BLaER1 (cell line): ENCODE results near the gene SLC27A2.
"Not testable (repeated sequence)": the region's sequence is repeated elsewhere in the genome, so short reads cannot be mapped to it uniquely, and the experiment has no call there.

ENCODE experiments used
- H3K27ac ChIP-seq: shearing (Covaris generic); formaldehyde crosslinking; 2 replicates; pipeline ENCODE4 v1.8.1; 2022
- H3K27me3 ChIP-seq: shearing (Covaris generic); formaldehyde crosslinking; 2 replicates; pipeline ENCODE4 v1.8.1; 2022
- H3K36me3 ChIP-seq: shearing (Covaris generic); formaldehyde crosslinking; 2 replicates; pipeline ENCODE4 v1.8.1; 2022
- H3K4me1 ChIP-seq: shearing (Covaris generic); formaldehyde crosslinking; 2 replicates; pipeline ENCODE4 v1.8.1; 2022
- H3K4me2 ChIP-seq: shearing (Covaris generic); formaldehyde crosslinking; 2 replicates; pipeline ENCODE4 v1.8.1; 2022
- H3K4me3 ChIP-seq: shearing (Covaris generic); formaldehyde crosslinking; 2 replicates; pipeline ENCODE4 v1.8.1; 2022
- H3K9ac ChIP-seq: shearing (Covaris generic); formaldehyde crosslinking; 2 replicates; pipeline ENCODE4 v1.8.1; 2022
- H3K9me3 ChIP-seq: shearing (Covaris generic); formaldehyde crosslinking; 2 replicates; pipeline ENCODE4 v1.8.1; 2022
- H4K20me1 ChIP-seq: shearing (Covaris generic); formaldehyde crosslinking; 2 replicates; pipeline ENCODE4 v1.8.1; 2022
- Cebpa-rat ChIP-seq: shearing (Covaris generic); IDR thresholded peaks from 2 replicates; pipeline ENCODE4 v1.8.1; 2022

SLC27A2 gene

DNA sequence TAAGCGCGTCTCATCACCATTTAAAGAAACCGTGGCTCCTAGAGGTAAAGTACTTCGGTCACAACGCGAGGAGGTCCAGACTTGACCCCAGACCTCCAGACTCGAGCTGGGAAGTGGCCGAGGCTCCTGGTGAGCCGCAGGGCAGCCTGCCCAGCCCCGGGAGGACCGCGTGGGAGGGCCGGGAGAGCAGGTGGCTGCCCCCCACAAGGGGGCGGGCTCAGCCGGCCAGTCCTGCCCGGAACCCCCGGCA is at the start of gene SLC27A2:
SLC27A2 (plus strand) TSS at position 228 of the 250 bp plus-strand sequence. CDS start 232 bp downstream, outside the sequence.
- no peaks in the 10 kb centered on the region for H3K27me3 ChIP-seq
- peaks cover 11% of the 10 kb centered on the region for H3K36me3 ChIP-seq
- TF ChIP-seq Cebpa-rat = no peak
- H3K27ac ChIP-seq = peak within 1 kb of the TSS; percentile 67
- peaks cover 55% of the 10 kb centered on the region for H3K4me1 ChIP-seq
- H3K4me2 ChIP-seq = peak within 1 kb of the TSS; percentile 96
- no peaks in the 10 kb centered on the region for H4K20me1 ChIP-seq
- H3K9ac ChIP-seq = peak within 1 kb of the TSS; percentile 79
- peak within 1 kb of the TSS; percentile 85 for H3K4me3 ChIP-seq
- H3K9me3 ChIP-seq = no peaks in the 10 kb centered on the region

DNA sequence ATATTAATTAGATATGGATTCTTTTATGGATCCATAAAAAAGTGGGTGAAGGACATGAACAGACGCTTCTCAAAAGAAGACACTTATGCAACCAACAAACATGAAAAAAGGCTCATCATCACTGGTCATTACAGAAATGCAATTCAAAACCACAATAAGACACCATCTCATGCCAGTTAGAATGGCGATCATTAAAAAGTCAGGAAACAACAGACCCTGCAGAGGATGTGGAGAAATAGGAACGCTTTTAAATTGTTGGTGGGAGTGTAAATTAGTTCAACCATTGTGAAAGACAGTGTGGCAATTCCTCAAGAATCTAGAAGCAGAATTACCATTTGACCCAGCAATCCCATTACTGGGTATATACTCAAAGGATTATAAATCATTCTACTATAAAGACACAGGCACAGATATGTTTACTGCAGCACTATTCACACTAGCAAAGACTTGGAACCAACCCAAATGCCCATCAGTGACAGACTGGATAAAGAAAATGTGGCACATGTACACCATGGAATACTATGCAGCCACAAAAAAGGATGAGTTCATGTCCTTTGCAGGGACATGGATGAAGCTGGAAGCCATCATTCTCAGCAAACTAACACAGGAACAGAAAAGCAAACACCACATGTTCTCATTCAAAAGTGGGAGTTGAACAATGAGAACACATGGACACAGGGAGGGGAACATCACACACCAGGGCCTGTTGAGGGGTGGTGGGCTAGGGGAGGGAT is 49.6 kb upstream of the SLC27A2 start:
- H3K27me3 ChIP-seq, H4K20me1 ChIP-seq, H3K4me3 ChIP-seq, H3K9me3 ChIP-seq, H3K4me2 ChIP-seq, H3K9ac ChIP-seq, H3K27ac ChIP-seq, H3K36me3 ChIP-seq: not testable (repeated sequence)
- H3K4me1 ChIP-seq = peaks cover 15% of the 10 kb centered on the region

DNA sequence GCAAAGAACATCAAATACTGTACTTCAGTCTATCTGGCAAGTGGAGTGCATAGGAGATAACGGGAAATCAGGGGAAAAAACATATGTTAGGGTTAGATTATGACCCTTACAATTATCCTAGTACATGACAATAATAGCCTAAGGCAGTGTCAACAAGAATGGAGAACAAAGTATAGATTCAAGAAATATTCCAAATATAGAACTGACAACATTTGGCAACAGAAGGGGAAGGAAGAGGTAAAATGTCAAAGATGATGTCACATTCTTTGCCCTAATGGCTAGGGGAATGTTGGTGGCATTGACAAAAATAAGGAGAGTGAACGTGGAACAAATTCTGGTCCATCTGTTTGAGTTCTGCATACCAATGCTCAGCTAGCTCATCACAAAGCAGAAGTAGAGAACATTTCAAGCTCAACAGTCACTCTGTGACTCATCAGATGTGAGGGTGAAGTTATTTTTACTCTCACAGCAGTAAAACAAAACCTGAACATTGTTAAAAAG is 47.4 kb upstream of the SLC27A2 start:
- H3K4me3 ChIP-seq = no peak overlapping the region
- no peaks in the 10 kb centered on the region for H3K27me3 ChIP-seq
- no peak overlapping the region for H3K27ac ChIP-seq
- no peaks in the 10 kb centered on the region for H3K9me3 ChIP-seq
- TF ChIP-seq Cebpa-rat = no peak
- no peaks in the 10 kb centered on the region for H4K20me1 ChIP-seq
- no peaks in the 10 kb centered on the region for H3K36me3 ChIP-seq
- H3K4me1 ChIP-seq = peaks cover 15% of the 10 kb centered on the region
- peak overlapping the region; percentile 25 for H3K4me2 ChIP-seq
- no peak overlapping the region for H3K9ac ChIP-seq

DNA sequence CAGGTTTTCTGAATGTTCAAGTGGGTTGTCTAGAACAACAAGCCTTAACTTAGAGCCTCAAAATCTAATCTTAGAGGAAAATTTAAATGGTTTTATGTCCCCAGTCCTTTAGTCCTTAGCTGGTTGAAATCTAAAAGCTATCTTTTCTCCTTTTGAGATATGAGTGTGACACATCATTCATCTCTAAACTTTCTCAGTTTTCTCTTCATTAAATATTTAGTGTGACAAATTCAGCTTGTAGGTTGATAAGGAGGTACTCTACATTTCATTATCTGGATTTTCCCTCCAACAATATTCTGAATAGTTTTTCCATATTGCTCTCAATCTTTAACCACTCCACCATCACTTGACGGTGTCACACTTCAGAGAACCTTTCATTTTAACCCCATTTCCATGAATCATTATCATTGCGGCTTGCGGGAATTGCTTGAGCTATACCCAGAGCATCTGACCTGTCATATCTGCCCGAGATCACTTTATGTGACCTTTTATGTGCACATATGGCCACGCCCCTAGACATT is 46.9 kb upstream of the SLC27A2 start:
- Histone ChIP-seq H3K36me3 (no peaks in the 10 kb centered on the region), H3K27ac (no peak overlapping the region), H3K4me1 (peaks cover 15% of the 10 kb centered on the region), H3K9ac (no peak overlapping the region), H3K4me3 (no peak overlapping the region), H3K27me3 (no peaks in the 10 kb centered on the region), H3K4me2 (peak overlapping the region; percentile 25), H3K9me3 (no peaks in the 10 kb centered on the region), H4K20me1 (no peaks in the 10 kb centered on the region)
- no peak for TF ChIP-seq Cebpa-rat

DNA sequence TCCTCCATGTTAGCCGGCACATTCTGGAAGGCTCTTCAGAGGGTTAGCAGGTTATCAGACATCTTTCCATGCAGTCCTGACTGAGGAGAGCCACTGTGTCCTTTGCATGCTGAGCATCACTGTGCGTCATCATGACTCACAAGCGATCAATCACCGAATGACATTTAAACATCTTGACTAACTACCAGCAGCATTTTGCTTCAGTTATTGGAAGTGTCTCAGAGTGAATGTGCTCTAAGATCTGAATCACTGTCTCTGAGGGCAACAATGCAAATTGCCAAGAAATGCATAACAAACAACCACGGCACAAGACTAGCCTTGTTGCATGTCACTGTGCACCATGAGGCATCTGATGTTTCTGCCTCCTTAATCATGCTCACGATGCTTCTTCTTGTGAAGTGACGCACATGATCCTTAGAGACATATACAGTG is 44.6 kb upstream of the SLC27A2 start:
- Histone ChIP-seq H3K4me3 (no peak overlapping the region), H3K36me3 (no peaks in the 10 kb centered on the region), H3K27me3 (no peaks in the 10 kb centered on the region), H4K20me1 (no peaks in the 10 kb centered on the region), H3K9me3 (no peaks in the 10 kb centered on the region), H3K9ac (no peak overlapping the region), H3K4me1 (peaks cover 15% of the 10 kb centered on the region), H3K27ac (no peak overlapping the region), H3K4me2 (no peak overlapping the region)
- TF ChIP-seq Cebpa-rat = no peak

DNA sequence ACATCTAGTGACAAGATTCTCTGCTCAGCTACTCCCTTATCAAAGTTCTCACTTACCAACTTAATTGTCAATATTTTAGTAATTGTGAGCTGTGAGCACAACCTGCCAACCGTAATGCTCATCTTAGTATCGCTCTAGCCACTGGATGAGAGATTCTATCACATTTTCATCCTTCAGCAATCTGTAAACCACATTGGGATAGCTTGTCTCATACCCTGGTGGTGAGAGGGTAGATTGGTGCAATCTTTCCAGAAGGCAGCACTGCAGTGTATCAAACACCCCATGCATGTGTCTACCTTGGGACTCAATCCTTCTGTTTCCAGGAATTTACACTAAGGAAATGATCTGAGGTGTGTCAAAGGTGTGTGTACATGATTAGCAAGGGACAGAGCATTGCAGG is 44.1 kb upstream of the SLC27A2 start:
- no peaks in the 10 kb centered on the region for H3K36me3 ChIP-seq
- TF ChIP-seq Cebpa-rat = no peak
- H3K27ac ChIP-seq = no peak overlapping the region
- H3K4me1 ChIP-seq = peaks cover 15% of the 10 kb centered on the region
- H4K20me1 ChIP-seq = no peaks in the 10 kb centered on the region
- no peaks in the 10 kb centered on the region for H3K9me3 ChIP-seq
- H3K4me3 ChIP-seq = no peak overlapping the region
- H3K9ac ChIP-seq = no peak overlapping the region
- no peaks in the 10 kb centered on the region for H3K27me3 ChIP-seq
- H3K4me2 ChIP-seq = no peak overlapping the region

DNA sequence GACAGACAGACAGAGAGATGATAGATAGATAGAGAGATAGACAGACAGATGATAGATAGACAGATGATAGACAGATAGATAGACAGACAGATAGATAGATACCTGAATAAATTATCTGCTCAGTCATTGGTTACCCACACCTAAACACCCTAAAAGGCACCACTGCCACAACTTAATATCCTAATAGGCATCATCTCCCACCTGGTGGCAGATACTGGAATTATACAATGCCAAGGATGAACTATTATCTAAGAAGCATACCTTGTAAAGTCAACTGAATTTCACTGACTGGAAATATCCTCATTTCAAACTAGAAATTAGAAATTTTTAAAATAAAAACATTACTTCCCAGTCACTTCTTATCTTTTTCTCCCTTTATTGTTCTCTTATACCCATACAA is 43.6 kb upstream of the SLC27A2 start:
- Histone ChIP-seq H3K4me1 (peaks cover 15% of the 10 kb centered on the region), H4K20me1 (no peaks in the 10 kb centered on the region), H3K27me3 (no peaks in the 10 kb centered on the region), H3K9ac (no peak overlapping the region), H3K9me3 (no peaks in the 10 kb centered on the region), H3K4me2 (no peak overlapping the region), H3K27ac (no peak overlapping the region), H3K36me3 (no peaks in the 10 kb centered on the region), H3K4me3 (no peak overlapping the region)
- no peak for TF ChIP-seq Cebpa-rat

DNA sequence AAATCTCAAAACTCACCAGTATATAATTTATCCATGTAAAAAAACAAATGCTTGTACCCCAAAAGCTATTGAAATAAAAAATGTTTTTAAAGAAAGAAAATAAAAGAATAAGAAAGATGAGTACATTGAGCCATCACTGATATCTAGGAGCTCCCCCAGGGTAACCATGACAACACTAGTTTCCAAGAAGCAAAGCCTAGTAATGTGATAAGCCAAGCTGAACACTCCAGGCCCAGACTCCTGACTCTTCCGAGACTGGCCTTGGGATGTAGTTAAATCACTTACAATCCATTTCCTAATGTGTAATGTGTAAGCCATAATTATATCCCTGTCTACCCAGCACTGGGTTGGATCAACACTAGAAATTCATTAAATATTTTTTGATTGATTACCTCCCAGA is 41.9 kb upstream of the SLC27A2 start:
- TF ChIP-seq Cebpa-rat = no peak
- Histone ChIP-seq H3K36me3 (no peaks in the 10 kb centered on the region), H3K4me1 (peaks cover 3% of the 10 kb centered on the region), H3K4me3 (no peak overlapping the region), H3K27ac (no peak overlapping the region), H4K20me1 (no peaks in the 10 kb centered on the region), H3K9ac (no peak overlapping the region), H3K4me2 (no peak overlapping the region), H3K9me3 (no peaks in the 10 kb centered on the region), H3K27me3 (no peaks in the 10 kb centered on the region)

DNA sequence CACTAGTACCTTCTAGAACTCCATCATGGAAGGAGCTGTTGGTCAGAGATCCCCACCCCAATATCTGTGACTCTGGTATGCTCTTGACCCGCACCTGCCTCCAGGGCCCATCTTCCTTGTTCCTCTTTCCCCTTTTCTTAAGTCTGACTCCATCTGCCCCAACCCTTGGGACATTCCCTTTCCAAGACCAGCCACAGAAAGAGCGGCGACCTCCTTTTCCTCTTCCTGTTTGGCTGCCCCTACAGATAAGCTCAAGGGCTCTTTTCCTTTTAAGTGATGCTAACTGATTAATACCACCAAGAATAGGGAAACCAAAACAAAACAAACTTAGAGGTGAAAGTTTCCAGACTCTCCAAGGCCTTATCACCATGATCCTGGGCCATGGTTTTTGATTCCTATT is 41.0 kb upstream of the SLC27A2 start:
- Histone ChIP-seq H3K27me3 (no peaks in the 10 kb centered on the region), H3K4me1 (no peaks in the 10 kb centered on the region), H4K20me1 (no peaks in the 10 kb centered on the region), H3K9me3 (no peaks in the 10 kb centered on the region), H3K27ac (no peak overlapping the region), H3K4me2 (no peak overlapping the region), H3K4me3 (no peak overlapping the region), H3K9ac (no peak overlapping the region), H3K36me3 (no peaks in the 10 kb centered on the region)
- no peak for TF ChIP-seq Cebpa-rat

DNA sequence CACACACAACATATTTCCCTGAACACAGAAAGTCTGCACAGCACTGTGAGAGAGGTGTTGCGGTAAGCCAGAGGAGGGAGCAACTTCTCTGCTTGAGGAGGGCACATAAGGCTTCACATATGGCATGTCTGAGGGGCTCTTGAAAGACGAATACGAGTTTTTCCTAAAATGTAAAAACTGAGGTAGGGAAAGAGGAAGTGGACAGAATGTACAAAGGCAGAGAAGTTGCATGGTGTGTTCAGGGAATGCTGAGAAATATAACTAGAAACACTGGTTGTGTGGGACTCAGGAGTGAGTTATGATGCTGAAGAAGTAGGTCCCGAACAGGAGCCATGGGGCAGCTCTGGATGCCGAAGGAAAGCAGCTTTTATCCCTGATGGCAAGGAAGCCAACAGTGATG is 40.1 kb upstream of the SLC27A2 start:
- Histone ChIP-seq H3K27me3 (no peaks in the 10 kb centered on the region), H3K4me3 (no peak overlapping the region), H3K9ac (no peak overlapping the region), H3K27ac (no peak overlapping the region), H3K4me1 (no peaks in the 10 kb centered on the region), H3K9me3 (no peaks in the 10 kb centered on the region), H4K20me1 (no peaks in the 10 kb centered on the region), H3K36me3 (no peaks in the 10 kb centered on the region), H3K4me2 (no peak overlapping the region)
- TF ChIP-seq Cebpa-rat = no peak
